Astrocyte of the cerebellum (primary cell): ENCODE data around the gene NAV1.
A peak's percentile ranks its signal among the peaks of the same experiment; 100 is the strongest.

Experiments
- DNase-seq: peaks from one replicate; pipeline ENCODE4 v3.0.0-alpha.2; 2011; ENCODE audit warnings: low read depth
- H3K4me3 ChIP-seq: 2 replicates; pipeline ENCODE4 v1.5.1; 2011; ENCODE audit warnings: mild to moderate bottlenecking, low read depth, low read length, moderate library complexity
- CTCF ChIP-seq: IDR thresholded peaks from 2 replicates; pipeline ENCODE4 v1.5.1; 2012; ENCODE audit warnings: low read length, low read depth, moderate library complexity, mild to moderate bottlenecking; ENCODE audit errors: missing control alignments
- in situ Hi-C: cut with HindIII; loops from 2 replicates; pipeline ENCODE4 v1.10.0; 2017; ENCODE audit warnings: low sequenced_read_pairs

Gene NAV1

GRCh38 chr1:201554789-201555592 is 16.1 kb downstream of the NAV1 start:
- no peak for TF ChIP-seq CTCF
- no peak for DNase-seq
- H3K4me3 ChIP-seq, result no peak overlapping the region
- in situ Hi-C loops, result loop anchor here (5.0 kb wide), 1 partner anchor 237 kb away; no protein-coding TSS in a partner anchor

GRCh38 chr1:201555593-201555945 is 16.6 kb downstream of the NAV1 start:
- H3K4me3 ChIP-seq, result no peak overlapping the region
- in situ Hi-C loops, result loop anchor here (5.0 kb wide), 1 partner anchor 237 kb away; no protein-coding TSS in a partner anchor
- no peak for DNase-seq
- TF ChIP-seq CTCF, result no peak

GRCh38 chr1:201556841-201557571 is 18.1 kb downstream of the NAV1 start:
- no peak for DNase-seq
- no peak overlapping the region for H3K4me3 ChIP-seq
- TF ChIP-seq CTCF, result no peak
- in situ Hi-C loops, result loop anchor here (5.0 kb wide), 1 partner anchor 235 kb away; no protein-coding TSS in a partner anchor

GRCh38 chr1:201557572-201557958 is 18.6 kb downstream of the NAV1 start:
- in situ Hi-C loops, result loop anchor here (5.0 kb wide), 1 partner anchor 235 kb away; no protein-coding TSS in a partner anchor
- DNase-seq, result no peak
- TF ChIP-seq CTCF, result no peak
- no peak overlapping the region for H3K4me3 ChIP-seq

GRCh38 chr1:201559679-201560162 is 20.8 kb downstream of the NAV1 start:
- TF ChIP-seq CTCF, result peak; percentile 94
- H3K4me3 ChIP-seq, result no peak overlapping the region
- DNase-seq, result no peak
- in situ Hi-C loops, result loop anchor here (5.0 kb wide), 1 partner anchor 233 kb away; no protein-coding TSS in a partner anchor

GRCh38 chr1:201560328-201561194 is 21.6 kb downstream of the NAV1 start:
- TF ChIP-seq CTCF, result no peak
- no peak overlapping the region for H3K4me3 ChIP-seq
- no peak for DNase-seq
- in situ Hi-C loops, result no loop called here
